Pancreas (tissue), 10 donors: ENCODE measurements around the gene NPR3. TPM values are rescaled to one million over a fixed set of nuclear protein-coding genes. Genes with fewer than 3 reads are reported as not detected.

ENCODE experiments used
- ATAC-seq, 4 donors: fragments of 200-7000 bp; cut with Tn5 transposase; one replicate each; pipeline versions ENCODE4 v1.8.0 to v1.9.1; 2020; ENCODE audit warnings: mild to moderate bottlenecking in 4 of 4, moderate library complexity in 4 of 4
- DNase-seq, 6 donors: peaks; one replicate each; pipeline ENCODE4 v3.0.0-alpha.2; 2020
- FAIRE-seq: peaks from 2 replicates; lab custom pipeline; 2012; peaks lifted over from hg19 to GRCh38; lab: Jason Lieb, UNC
- H3K27ac ChIP-seq, 4 donors: fragments of 200-600 bp; sonication (generic); 1 replicate in 3 of 4; 2 replicates in 1 of 4; pipeline versions ENCODE4 v1.5.0 to v1.8.0; 2020
- H3K27me3 ChIP-seq, 4 donors: fragments of 200-600 bp; one replicate each; pipeline ENCODE4 v1.8.0; 2021
- H3K36me3 ChIP-seq, 3 donors: fragments of 200-600 bp; sonication (generic) in 1 of 3; one replicate each; pipeline versions ENCODE4 v1.5.0 to v1.8.0; 2020 to 2021
- H3K4me1 ChIP-seq, 3 donors: fragments of 200-600 bp; one replicate each; pipeline ENCODE4 v1.8.0; 2021
- H3K4me3 ChIP-seq, 4 donors: fragments of 200-600 bp; sonication (generic) in 2 of 4; one replicate each; pipeline versions ENCODE4 v1.5.0 to v1.8.0; 2020 to 2021
- H3K9me3 ChIP-seq, 4 donors: fragments of 200-600 bp; one replicate each; pipeline ENCODE4 v1.8.0; 2021
- WGBS, 2 donors: extraction: QIAGEN DNeasy Blood & Tissue Kit; methylation state at CpG; one replicate each; pipeline ENCODE4 v1.1.7; 2013; 5-methylcytosine and 5-hydroxymethylcytosine counted together
- intact Hi-C, 3 donors: fragments of 100-400 bp; cut with DNase I; formaldehyde crosslinking; loops; one replicate each; pipeline versions ENCODE4 v1.11.1 to v1.14.2; 2022
- polyA plus RNA-seq, 2 donors: library from polyadenylated mRNA; stranded (reverse); fragments of 200-250 nt; gene quantifications; one replicate each; pipeline ENCODE4 v1.2.3, GENCODE V29; 2013
- total RNA-seq, 6 donors: library from RNA; stranded (reverse); fragmentation: NEBNext Ultra II Directional in 4 of 6; extraction: Animal tissue kit (Norgen Biotek cat#: 25700) in 4 of 6; gene quantifications; one replicate each; pipeline versions ENCODE4 v1.2.1 to v1.2.4, GENCODE V29; 2021 to 2023
- TF ChIP-seq, protein P1 (sequence below), 4 donors: fragments of 200-600 bp; sonication (generic) in 3 of 4; IDR thresholded peaks; one replicate each; pipeline versions ENCODE4 v1.5.0 to v1.8.0; 2021; ENCODE audit warnings: antibody characterized with exemption in 4 of 4
- donor health status: healthy with polysubstance abuse.
- donor health status: DM: no; HTN: no; CAD: no; lungs with moderate emphysema.
- donor health status: DM: no; HTN: no; CAD: no.
- donor health status: control.
- donor health status: control.
- donor health status: Bipolar disorder and iron deficiency.
- donor health status: DM: yes; HTN: yes; CAD: no.
- donor health status: DM: no; HTN: no; CAD: no.
- donor health status: DM: no; HTN: no; CAD: no.
- donor health status: DM: yes; HTN: yes; CAD: no.

The NPR3 gene
- total and polyA plus RNA-seq, 8 donors = 0.25 to 1.3 (median 0.54) TPM

DNA sequence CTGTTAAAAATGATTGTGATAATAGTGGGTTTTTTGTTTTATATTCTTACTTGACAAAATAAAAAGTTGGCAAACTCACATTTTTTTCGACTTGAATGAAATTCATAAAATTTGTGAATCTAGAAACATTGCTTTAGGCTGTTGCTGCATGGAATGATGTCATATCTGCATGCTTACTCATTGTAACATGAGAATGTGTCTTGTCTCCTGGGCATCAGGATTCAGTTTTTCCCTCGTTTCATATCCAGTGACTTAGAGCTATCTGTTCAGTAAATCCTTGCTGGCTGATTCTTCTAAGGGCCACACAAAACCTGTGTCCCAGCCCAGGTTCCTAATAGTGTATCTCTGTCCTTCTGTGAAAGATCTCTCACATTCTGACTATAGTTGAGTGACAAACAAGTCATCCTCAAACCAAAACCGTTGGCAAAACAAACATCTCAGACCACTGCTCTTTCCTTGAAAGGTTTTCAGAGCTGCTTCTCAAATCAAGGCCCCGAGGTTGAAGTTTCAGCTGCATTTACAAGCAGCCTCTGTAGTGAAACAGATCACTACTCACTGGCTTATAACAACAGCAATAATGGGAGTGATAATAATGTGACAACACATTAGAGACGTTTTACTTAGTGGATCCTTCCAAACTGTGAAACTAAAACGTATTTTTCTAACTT, 95.0 kb downstream of the NPR3 start:
- DNase-seq (no peak), ATAC-seq (no peak), FAIRE-seq (no peak)
- no peaks in the 10 kb centered on the region for H3K36me3 ChIP-seq
- TF ChIP-seq, protein P1, sequence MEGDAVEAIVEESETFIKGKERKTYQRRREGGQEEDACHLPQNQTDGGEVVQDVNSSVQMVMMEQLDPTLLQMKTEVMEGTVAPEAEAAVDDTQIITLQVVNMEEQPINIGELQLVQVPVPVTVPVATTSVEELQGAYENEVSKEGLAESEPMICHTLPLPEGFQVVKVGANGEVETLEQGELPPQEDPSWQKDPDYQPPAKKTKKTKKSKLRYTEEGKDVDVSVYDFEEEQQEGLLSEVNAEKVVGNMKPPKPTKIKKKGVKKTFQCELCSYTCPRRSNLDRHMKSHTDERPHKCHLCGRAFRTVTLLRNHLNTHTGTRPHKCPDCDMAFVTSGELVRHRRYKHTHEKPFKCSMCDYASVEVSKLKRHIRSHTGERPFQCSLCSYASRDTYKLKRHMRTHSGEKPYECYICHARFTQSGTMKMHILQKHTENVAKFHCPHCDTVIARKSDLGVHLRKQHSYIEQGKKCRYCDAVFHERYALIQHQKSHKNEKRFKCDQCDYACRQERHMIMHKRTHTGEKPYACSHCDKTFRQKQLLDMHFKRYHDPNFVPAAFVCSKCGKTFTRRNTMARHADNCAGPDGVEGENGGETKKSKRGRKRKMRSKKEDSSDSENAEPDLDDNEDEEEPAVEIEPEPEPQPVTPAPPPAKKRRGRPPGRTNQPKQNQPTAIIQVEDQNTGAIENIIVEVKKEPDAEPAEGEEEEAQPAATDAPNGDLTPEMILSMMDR (IDR thresholded peaks at IDR 0.05) = no peak
- intact Hi-C loops = no loop called here
- no peaks in the 10 kb centered on the region for H3K27me3 ChIP-seq
- H3K4me1 ChIP-seq = peaks cover 0 to 2% (median 0%) of the 10 kb centered on the region in 3 donors
- no peaks in the 10 kb centered on the region for H3K9me3 ChIP-seq
- no peak overlapping the region for H3K4me3 ChIP-seq
- no peak overlapping the region for H3K27ac ChIP-seq
- 20 to 26% methylated on average over 6 of the region's 6 CpGs for WGBS, 2 donors

DNA sequence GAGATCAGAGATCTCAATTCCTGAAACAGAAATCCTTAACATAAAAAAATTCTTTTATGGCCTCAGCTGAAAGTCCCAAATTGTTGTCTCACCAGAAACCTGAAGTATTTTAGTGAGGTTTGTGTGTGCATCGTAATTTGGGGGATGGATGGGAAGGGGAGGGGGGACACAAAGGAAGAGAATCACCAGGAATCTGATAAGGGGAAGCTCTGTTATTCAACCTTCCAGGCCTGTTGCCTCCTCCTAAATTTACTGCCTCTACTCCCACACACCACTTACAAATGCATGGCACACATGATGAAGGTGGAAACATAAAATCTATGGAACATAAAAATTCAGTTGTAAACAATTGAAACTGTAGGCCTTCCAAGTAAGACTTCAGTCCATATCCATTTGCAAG, 97.7 kb downstream of the NPR3 start:
- 67 to 100% methylated on average over 1 of the region's 1 CpG for WGBS, 2 donors

DNA sequence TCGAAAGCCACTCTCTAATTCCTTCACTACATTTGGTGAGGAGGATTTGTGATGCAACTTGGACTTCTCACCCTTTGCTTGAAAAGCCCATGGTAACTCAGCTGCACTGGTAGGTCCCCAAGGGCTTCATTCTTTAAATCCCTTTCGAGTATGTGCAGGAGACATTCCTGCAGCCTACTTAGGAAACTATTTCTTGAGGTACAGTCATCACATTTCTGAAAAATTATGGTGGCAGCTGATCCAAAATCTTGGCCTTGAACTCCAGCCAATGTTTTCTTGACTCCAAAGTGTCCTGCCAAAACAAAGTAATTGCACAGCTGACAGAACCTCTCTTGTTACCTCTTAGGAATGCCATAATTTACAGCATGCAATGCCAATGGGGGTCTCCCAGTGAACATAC, 99.7 kb downstream of the NPR3 start:
- ATAC-seq = peak in 2 of 4 donors; percentile 26 to 79
- TF ChIP-seq, protein P1 (IDR thresholded peaks at IDR 0.05) = no peak

More for the DNA sequence above, 97.7 kb downstream of the NPR3 start:
- Histone ChIP-seq H3K9me3 (no peaks in the 10 kb centered on the region), H3K4me3 (no peak overlapping the region), H3K4me1 (peaks cover 0 to 6% (median 0%) of the 10 kb centered on the region in 3 donors), H3K27me3 (no peaks in the 10 kb centered on the region), H3K36me3 (no peaks in the 10 kb centered on the region), H3K27ac (no peak overlapping the region)
- DNase-seq (no peak), FAIRE-seq (no peak), ATAC-seq (no peak)
- intact Hi-C loops = no loop called here
- TF ChIP-seq, protein P1 (IDR thresholded peaks at IDR 0.05) = no peak

DNA sequence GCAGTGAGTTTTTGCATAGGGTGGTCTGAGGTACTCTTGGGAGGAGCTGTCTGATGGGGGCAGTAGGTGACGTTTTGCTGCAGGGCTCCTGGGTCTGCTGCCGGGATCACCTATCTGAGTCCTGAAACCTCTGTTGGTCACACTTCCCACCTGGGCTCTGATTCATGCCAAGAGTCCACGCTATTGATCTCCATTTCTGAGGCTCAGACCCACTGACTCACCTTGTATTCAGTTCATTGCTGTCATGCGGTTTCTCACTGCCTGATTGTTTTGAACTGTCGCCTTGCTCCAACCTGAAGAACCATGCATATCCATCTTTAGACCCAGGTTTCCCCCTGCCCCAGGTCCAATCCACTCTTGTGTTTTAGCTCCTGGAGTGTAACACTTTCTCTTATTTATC, 101.3 kb downstream of the NPR3 start:
- Histone ChIP-seq H3K4me3 (no peak overlapping the region), H3K4me1 (peaks cover 0 to 6% (median 0%) of the 10 kb centered on the region in 3 donors), H3K36me3 (no peaks in the 10 kb centered on the region), H3K27ac (no peak overlapping the region), H3K9me3 (no peaks in the 10 kb centered on the region), H3K27me3 (no peaks in the 10 kb centered on the region)
- DNase-seq = no peak
- ATAC-seq = no peak
- TF ChIP-seq, protein P1 (IDR thresholded peaks at IDR 0.05) = no peak
- intact Hi-C loops = no loop called here
- FAIRE-seq = no peak
- WGBS, 2 donors = 88 to 89% methylated on average over 5 of the region's 5 CpGs

More for the DNA sequence above, 99.7 kb downstream of the NPR3 start:
- Histone ChIP-seq H3K36me3 (no peaks in the 10 kb centered on the region), H3K9me3 (no peaks in the 10 kb centered on the region), H3K4me3 (no peak overlapping the region), H3K27me3 (no peaks in the 10 kb centered on the region), H3K4me1 (peaks cover 0 to 6% (median 0%) of the 10 kb centered on the region in 3 donors), H3K27ac (no peak overlapping the region)
- intact Hi-C loops = no loop called here
- FAIRE-seq = no peak
- DNase-seq = peak in 1 of 6 donors; percentile 16
- 41 to 42% methylated on average over 2 of the region's 2 CpGs for WGBS, 2 donors

DNA sequence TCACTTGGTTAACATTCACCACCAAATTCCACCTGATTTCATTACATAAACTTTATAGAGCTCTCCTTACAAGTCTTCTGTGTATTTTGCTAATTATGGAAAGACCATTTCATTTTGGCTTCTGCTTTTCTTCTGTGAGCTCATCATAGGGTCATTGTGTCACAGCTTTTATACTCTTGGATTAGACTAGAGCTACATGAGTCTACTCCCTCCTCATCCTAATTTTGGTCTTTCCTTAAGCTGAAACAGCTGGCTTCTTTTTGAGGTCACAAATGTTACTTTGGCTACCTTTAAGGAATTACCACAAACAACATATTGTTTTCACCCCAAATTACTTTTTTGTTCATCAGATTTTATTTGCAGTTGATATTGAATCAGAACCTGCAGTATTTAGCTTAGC, 103.0 kb downstream of the NPR3 start:
- intact Hi-C loops = no loop called here
- no peak for FAIRE-seq
- Histone ChIP-seq H3K27me3 (no peaks in the 10 kb centered on the region), H3K36me3 (no peaks in the 10 kb centered on the region), H3K9me3 (no peaks in the 10 kb centered on the region), H3K4me1 (peaks cover 0 to 6% (median 0%) of the 10 kb centered on the region in 3 donors), H3K27ac (no peak overlapping the region), H3K4me3 (no peak overlapping the region)
- ATAC-seq = no peak
- no peak for DNase-seq
- TF ChIP-seq, protein P1 (IDR thresholded peaks at IDR 0.05) = no peak
